Psoas muscle (tissue), 8 donors: ENCODE measurements around the gene HSD17B4. TPM values are rescaled to one million over a fixed set of nuclear protein-coding genes. Genes with fewer than 3 reads are reported as not detected.

Experiments used
- ATAC-seq, 4 donors: fragments of 200-7000 bp; cut with Tn5 transposase; one replicate each; pipeline ENCODE4 v1.9.1; 2020; ENCODE audit warnings: moderate library complexity in 3 of 4, mild to moderate bottlenecking in 2 of 4
- DNase-seq, 2 donors: peaks; one replicate each; pipeline ENCODE4 v3.0.0-alpha.2; 2020
- H3K27ac ChIP-seq: fragments of 200-600 bp; one replicate; pipeline ENCODE4 v1.8.0; 2022
- H3K27me3 ChIP-seq, 3 donors: fragments of 200-600 bp in 1 of 3; one replicate each; pipeline versions ENCODE4 v1.6.1 to v1.8.0; 2013 to 2022; ENCODE audit warnings: low read length in 2 of 3, mild to moderate bottlenecking in 2 of 3, moderate library complexity in 1 of 3; ENCODE audit not compliant: insufficient read depth in 3 of 3
- H3K36me3 ChIP-seq, 2 donors: fragments of 200-600 bp in 1 of 2; one replicate each; pipeline versions ENCODE4 v1.6.1 to v1.8.0; 2013 to 2022; ENCODE audit warnings: low read depth in 1 of 2, mild to moderate bottlenecking in 1 of 2, moderate library complexity in 1 of 2; ENCODE audit not compliant: insufficient read depth in 1 of 2
- H3K4me1 ChIP-seq: fragments of 200-600 bp; one replicate; pipeline ENCODE4 v1.8.0; 2022
- H3K4me3 ChIP-seq: fragments of 200-600 bp; one replicate; pipeline ENCODE4 v1.8.0; 2022; ENCODE audit warnings: mild to moderate bottlenecking
- H3K9me3 ChIP-seq: fragments of 200-600 bp; one replicate; pipeline ENCODE4 v1.8.0; 2022
- CTCF ChIP-seq: fragments of 200-600 bp; IDR thresholded peaks from one replicate; pipeline ENCODE4 v1.8.0; 2022; ENCODE audit warnings: antibody characterized with exemption
- WGBS, 3 donors: extraction: QIAGEN DNeasy Blood & Tissue Kit; methylation state at CpG; one replicate each; pipeline versions ENCODE4 v1.1.6 to v1.1.7; 2013; 5-methylcytosine and 5-hydroxymethylcytosine counted together
- intact Hi-C, 2 donors: fragments of 100-400 bp; cut with DNase I; formaldehyde crosslinking; loops; one replicate each; pipeline versions ENCODE4 v1.11.0 to v1.14.2; 2022
- polyA plus RNA-seq, 3 donors: library from polyadenylated mRNA; stranded (reverse); fragments of 200-250 nt; gene quantifications; one replicate each; pipeline ENCODE4 v1.2.3, GENCODE V29; 2013
- total RNA-seq, 4 donors: library from RNA; stranded (reverse); fragmentation: NEBNext Ultra II Directional in 2 of 4; extraction: Animal tissue kit (Norgen Biotek cat#: 25700) in 2 of 4; gene quantifications; one replicate each; pipeline versions ENCODE4 v1.2.1 to v1.2.4, GENCODE V29; 2021 to 2023
- donor health status: healthy with polysubstance abuse.
- donor health status: DM: no; HTN: no; CAD: no; lungs with moderate emphysema.
- donor health status: Bipolar disorder and iron deficiency.
- donor health status: healthy.
- donor health status: DM: yes; HTN: yes; CAD: no.
- donor health status: DM: no; HTN: no; CAD: no.
- donor health status: DM: no; HTN: no; CAD: no.
- donor health status: DM: yes; HTN: yes; CAD: no.

HSD17B4 gene
- total and polyA plus RNA-seq, 7 donors, result 60.5 to 142 (median 66.8) TPM

GRCh38 chr5:119453040-119453373 is 710 bp downstream of the HSD17B4 start:
- intact Hi-C loops, result no loop called here
- WGBS, 3 donors, result 2 to 3% (median 2%) methylated on average over 12 of the region's 12 CpGs
- ATAC-seq, result peak; percentile 22 to 67 (median 40)

GRCh38 chr5:119454171-119454570 is 1.9 kb downstream of the HSD17B4 start:
- no peak for ATAC-seq
- no peak overlapping the region for H3K27ac ChIP-seq
- H3K4me3 ChIP-seq, result no peak overlapping the region
- 90 to 100% (median 92%) methylated on average over 3 of the region's 3 CpGs for WGBS, 3 donors
- H3K4me1 ChIP-seq, result peaks cover 16% of the 10 kb centered on the region
- no peaks in the 10 kb centered on the region for H3K9me3 ChIP-seq
- no peak for TF ChIP-seq CTCF
- no peak for DNase-seq
- H3K36me3 ChIP-seq, result peaks cover 0 to 13% of the 10 kb centered on the region in 2 donors
- no peaks in the 10 kb centered on the region for H3K27me3 ChIP-seq
- intact Hi-C loops, result no loop called here

More at GRCh38 chr5:119453040-119453373, 710 bp downstream of the HSD17B4 start:
- H3K9me3 ChIP-seq, result no peaks in the 10 kb centered on the region
- H3K4me3 ChIP-seq, result peak overlapping the region; percentile 91
- peak overlapping the region; percentile 91 for H3K27ac ChIP-seq
- H3K27me3 ChIP-seq, result no peaks in the 10 kb centered on the region
- TF ChIP-seq CTCF, result no peak
- H3K36me3 ChIP-seq, result peaks cover 0 to 13% of the 10 kb centered on the region in 2 donors
- peaks cover 16% of the 10 kb centered on the region for H3K4me1 ChIP-seq
- DNase-seq, result no peak

GRCh38 chr5:119458911-119459632 is 6.8 kb downstream of the HSD17B4 start:
- Histone ChIP-seq H3K27me3 (no peaks in the 10 kb centered on the region), H3K36me3 (peaks cover 0 to 19% of the 10 kb centered on the region in 2 donors), H3K4me1 (peaks cover 5% of the 10 kb centered on the region), H3K27ac (no peak overlapping the region), H3K4me3 (no peak overlapping the region), H3K9me3 (no peaks in the 10 kb centered on the region)
- WGBS, 3 donors, result 68 to 71% (median 69%) methylated on average over 4 of the region's 4 CpGs
- intact Hi-C loops, result no loop called here
- no peak for TF ChIP-seq CTCF
- ATAC-seq, result no peak
- DNase-seq, result no peak

GRCh38 chr5:119465640-119466039 is 13.3 kb downstream of the HSD17B4 start:
- DNase-seq (no peak), ATAC-seq (no peak)
- H3K36me3 ChIP-seq, result peaks cover 0 to under 1% of the 10 kb centered on the region in 2 donors
- 92 to 100% (median 97%) methylated on average over 1 of the region's 1 CpG for WGBS, 3 donors
- no peak overlapping the region for H3K4me3 ChIP-seq
- H3K27me3 ChIP-seq, result no peaks in the 10 kb centered on the region
- no peak overlapping the region for H3K27ac ChIP-seq
- peaks cover 20% of the 10 kb centered on the region for H3K9me3 ChIP-seq
- TF ChIP-seq CTCF, result no peak
- no peaks in the 10 kb centered on the region for H3K4me1 ChIP-seq
- intact Hi-C loops, result no loop called here

GRCh38 chr5:119468286-119468685 is 16.0 kb downstream of the HSD17B4 start:
- H3K27ac ChIP-seq, result no peak overlapping the region
- no peaks in the 10 kb centered on the region for H3K27me3 ChIP-seq
- WGBS, 3 donors, result 94 to 100% (median 99%) methylated on average over 1 of the region's 1 CpG
- H3K4me1 ChIP-seq, result no peaks in the 10 kb centered on the region
- no peak for ATAC-seq
- no peak for TF ChIP-seq CTCF
- peaks cover 0 to 3% of the 10 kb centered on the region in 2 donors for H3K36me3 ChIP-seq
- intact Hi-C loops, result no loop called here
- DNase-seq, result no peak
- no peak overlapping the region for H3K4me3 ChIP-seq
- H3K9me3 ChIP-seq, result peaks cover 20% of the 10 kb centered on the region
